Epithelial cell of esophagus (primary cell): ENCODE measurements around the gene ZNF175.

Experiments
- DNase-seq: peaks from one replicate; pipeline ENCODE4 v3.0.0; 2010; ENCODE audit warnings: low read depth
- H3K4me3 ChIP-seq: 2 replicates; pipeline ENCODE4 v1.5.1; 2011; ENCODE audit warnings: mild to moderate bottlenecking, low read length, control low read depth
- CTCF ChIP-seq: IDR thresholded peaks from 2 replicates; pipeline ENCODE4 v1.5.1; 2011; ENCODE audit warnings: low read depth, mild to moderate bottlenecking, low read length, control low read depth, inconsistent platforms; ENCODE audit not compliant: insufficient read depth; ENCODE audit errors: missing control alignments

The ZNF175 gene

GRCh38 chr19:51595190-51596175 is 24.4 kb downstream of the ZNF175 start:
- no peak for TF ChIP-seq CTCF
- no peak for DNase-seq
- peak overlapping the region; percentile 87 for H3K4me3 ChIP-seq

GRCh38 chr19:51598159-51598915 is 27.3 kb downstream of the ZNF175 start:
- DNase-seq, result no peak
- no peak overlapping the region for H3K4me3 ChIP-seq
- TF ChIP-seq CTCF, result no peak

GRCh38 chr19:51599084-51599483 is 28.0 kb downstream of the ZNF175 start:
- no peak for TF ChIP-seq CTCF
- H3K4me3 ChIP-seq, result no peak overlapping the region
- DNase-seq, result no peak

- DNase-seq, result no peak
- no peak for TF ChIP-seq CTCF
- H3K4me3 ChIP-seq, result no peak overlapping the region
Observed at GRCh38 chr19:51600940-51601580, 30.0 kb downstream of the ZNF175 start.

GRCh38 chr19:51602189-51602854 is 31.2 kb downstream of the ZNF175 start:
- DNase-seq, result no peak
- H3K4me3 ChIP-seq, result no peak overlapping the region
- TF ChIP-seq CTCF, result no peak

GRCh38 chr19:51607077-51607476 is 36.0 kb downstream of the ZNF175 start:
- TF ChIP-seq CTCF, result no peak
- DNase-seq, result no peak
- H3K4me3 ChIP-seq, result no peak overlapping the region
